Right kidney (tissue), 1 donor: ENCODE data around the gene NEDD4L.
"Not testable (repeated sequence)": the region's sequence is repeated elsewhere in the genome, so short reads cannot be mapped to it uniquely, and the experiment has no call there.

Experiments used
- DNase-seq: peaks from one replicate; pipeline ENCODE4 v3.0.0-alpha.2; 2016

Gene NEDD4L

DNA sequence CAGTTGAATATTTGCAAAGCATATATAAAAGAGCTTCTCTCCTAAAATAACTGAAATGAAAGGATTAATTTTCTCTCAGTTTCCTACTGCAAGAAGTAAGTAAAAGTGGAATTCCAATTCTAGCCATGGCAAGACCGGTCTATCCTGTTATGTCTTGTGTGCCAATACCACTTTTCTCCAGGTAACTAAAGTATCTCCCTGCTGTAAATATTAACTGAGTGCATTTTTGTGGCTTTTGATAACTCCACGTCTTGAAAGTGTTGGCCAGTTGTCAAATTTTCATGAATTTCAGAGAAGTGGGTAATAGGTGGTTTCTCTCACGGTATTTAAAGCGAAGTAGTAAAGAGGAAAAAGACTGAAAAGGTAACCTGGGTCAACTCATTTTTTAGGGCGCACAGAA, 225.9 kb downstream of the NEDD4L start:
- no peak for DNase-seq

DNA sequence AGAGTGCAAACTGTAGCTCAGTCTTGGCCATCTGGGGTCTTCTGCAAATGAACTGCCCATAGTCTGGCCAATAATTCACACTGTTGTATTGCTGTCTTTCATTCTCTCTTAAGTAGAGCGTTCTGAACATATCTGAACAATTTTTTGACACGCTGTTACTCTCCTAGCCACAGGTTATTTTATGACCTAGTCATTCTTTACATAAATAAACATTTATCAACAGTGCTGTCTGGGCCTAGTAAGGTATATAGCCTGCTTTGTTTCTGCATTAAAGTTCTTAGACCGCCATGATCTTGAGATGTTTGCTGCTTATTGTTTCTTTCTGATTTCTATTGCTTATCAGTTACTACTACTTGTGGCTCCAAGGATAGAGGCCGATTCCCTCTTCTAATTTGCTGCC, 226.4 kb downstream of the NEDD4L start:
- DNase-seq: no peak

DNA sequence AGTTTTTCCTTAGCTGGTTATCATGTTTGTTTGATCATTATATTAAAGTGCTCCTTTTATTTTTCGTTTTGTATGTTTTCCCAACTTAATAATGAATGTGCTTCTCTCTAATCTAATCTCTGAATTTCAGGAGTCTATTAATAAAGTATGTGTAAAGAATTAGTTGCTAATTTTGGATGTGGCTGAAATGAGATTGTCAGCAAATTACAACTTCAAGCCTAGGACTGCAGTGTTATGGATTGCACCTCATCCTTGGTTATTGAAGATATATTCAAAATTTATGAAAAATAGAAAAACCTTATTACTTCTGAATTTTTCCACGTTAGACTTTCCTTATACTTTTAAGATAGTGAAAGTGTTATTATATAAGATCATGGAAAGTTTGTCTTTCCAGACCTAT, 227.7 kb downstream of the NEDD4L start:
- no peak for DNase-seq

DNA sequence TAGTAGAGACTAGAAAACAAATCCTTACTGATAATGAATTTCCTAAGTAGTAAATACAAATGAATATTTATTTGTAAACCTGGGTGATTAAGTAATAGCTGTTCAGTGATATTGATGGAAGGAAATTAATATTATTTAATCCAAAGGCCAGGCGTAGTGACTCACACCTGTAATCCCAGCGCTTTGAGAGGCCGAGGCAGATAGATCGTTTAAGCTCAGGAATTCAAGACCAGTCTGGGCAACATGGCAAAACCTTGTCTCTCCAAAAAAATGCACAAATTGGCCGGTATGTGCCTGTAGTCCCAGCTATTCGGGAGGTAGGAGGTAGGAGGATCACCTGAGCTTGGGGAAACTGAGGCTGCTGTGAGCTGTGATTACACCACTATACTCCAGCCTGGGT, 228.2 kb downstream of the NEDD4L start:
- no peak for DNase-seq

DNA sequence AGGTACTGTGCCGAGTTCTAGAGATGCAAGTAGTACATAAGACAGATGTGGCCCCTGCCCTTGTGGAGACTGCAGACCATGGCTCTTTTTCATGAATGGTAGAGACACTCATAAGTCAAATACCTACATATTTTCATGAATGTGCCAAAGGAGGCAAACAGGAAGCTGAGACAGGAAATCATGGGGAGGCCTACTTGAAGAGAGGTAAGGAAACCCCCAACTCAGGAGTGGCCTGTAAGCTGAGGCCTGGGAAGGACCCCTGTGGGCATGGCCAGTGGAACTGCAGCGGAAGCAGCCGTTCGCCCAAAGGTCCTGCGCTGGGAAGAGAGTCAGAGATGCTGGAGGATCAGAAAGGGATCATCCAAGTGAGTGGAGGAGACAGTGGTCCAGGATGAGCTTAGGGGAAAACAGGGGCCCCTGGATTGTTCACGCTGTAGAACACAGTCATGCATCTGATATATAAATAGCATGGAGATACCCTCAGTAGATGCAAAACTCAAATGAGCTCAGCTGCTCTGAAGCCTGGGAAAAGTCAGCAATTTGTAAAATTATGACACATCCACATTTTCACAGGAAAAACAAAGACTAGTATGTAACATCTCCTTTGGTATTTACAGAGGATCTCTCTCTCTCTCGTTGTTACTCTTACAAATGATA, 228.9 kb downstream of the NEDD4L start:
- no peak for DNase-seq

DNA sequence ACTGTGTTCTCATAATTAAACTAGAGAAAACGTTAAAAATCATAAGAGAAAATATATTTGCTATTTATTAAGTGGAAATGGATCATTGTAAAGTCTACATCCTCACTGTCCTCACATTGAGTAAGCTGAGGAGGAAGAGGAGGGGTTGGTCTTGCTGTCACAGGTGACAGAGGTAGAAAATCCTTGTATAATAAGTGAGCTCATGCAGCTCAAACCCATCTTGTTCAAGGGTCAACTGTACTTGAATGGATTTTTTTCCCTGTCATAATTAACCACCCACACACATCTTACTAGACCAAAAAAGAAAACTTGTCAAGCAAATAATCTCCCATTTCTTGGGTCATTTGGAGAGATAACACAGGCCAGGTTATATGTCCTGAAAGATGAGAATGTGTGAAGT, 231.2 kb downstream of the NEDD4L start:
- no peak for DNase-seq

DNA sequence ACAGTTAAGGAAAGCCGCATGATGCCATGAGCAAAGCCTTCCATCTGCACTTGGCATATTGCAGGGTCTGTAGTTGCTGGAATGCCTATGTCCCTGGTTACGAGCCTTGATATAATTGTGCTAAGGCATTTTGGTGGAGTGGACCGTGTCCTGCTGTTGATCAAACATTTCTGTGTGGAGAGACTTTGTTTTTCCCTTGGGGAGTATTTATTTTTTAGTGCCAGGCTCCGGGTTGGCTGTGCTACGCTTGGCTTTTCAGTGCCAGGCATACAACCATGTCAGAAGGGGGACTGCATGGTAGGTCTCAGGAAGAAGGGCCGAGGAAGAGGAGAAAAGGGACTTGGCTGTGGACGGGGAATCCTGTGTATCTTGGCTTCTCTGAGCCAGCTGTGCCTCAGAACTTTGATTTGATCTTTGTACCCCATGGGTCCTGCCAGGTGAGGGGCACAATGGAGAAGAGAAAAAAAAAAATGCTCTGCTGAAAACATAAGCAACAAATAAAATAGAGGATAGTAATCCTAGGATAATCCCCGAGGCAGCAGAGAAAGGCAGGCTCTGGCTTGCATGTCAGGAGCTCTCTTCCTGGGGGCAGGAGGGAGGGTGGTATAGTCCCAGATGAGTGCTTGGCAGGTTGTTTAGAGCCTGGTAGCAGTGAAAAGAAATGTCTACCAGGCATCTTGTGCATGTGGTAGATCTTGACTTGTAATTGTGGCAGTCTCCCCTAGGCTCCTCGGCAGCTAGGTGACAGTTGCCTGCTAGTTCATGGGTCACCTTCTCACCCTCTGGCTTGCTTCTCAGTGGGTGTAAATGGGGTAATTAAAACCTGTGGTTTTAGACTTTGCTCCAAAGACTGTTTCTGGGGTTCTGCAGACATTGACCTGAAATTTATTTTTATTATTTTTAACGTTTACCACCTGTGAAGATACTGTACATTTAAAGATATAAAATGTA, 233.0 kb downstream of the NEDD4L start:
- no peak for DNase-seq

DNA sequence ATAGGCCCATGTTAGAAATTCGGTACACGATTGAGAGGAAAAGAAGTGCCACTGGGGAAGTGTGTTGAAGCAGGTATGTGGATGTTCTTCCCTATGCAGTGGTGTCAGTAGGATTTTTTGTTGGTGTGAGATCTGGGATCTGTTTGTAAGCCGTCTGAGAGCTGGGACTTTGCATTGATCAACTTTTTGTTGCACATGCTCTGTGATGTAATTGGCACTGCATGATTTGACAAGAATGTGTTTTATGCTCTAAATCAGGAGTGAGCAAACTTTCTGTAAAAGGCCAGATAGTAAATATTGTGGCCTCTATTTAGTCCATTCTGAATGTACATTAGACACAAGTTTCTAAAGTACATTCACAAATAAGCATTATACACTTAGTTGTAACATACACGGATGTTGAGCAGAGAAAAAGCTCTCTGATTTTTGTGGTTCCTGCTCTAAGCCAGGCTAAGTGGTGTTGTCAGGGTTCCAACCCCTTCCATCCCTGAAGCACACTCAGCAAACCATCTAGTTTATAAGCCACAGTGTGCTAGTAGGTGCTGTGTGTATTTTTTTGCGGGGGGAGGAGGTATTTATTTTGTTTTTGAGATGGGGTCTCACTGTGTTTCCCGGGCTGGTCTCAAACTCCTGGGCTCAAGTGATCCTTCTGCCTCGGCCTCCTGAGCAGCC, 235.6 kb downstream of the NEDD4L start:
- no peak for DNase-seq

DNA sequence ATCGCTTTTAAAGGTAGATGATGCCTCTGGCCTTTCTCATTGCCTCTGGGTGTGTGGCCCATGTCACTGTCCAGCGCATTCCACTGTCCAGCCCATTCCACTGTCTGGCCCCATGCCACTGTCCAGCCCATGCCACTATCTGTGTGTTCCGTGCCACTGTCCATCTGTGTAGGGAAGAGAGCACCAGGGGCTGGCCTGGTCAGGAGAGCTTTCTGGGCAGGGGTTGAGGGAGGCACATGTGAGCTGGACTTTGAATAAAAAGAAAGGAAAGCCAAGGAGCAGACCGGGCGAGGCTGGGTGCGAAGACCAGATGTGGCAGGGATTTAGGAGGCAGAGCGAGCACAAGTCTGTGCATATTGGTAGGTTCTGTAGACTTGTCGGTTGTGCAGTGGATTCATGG, 236.2 kb downstream of the NEDD4L start:
- no peak for DNase-seq

DNA sequence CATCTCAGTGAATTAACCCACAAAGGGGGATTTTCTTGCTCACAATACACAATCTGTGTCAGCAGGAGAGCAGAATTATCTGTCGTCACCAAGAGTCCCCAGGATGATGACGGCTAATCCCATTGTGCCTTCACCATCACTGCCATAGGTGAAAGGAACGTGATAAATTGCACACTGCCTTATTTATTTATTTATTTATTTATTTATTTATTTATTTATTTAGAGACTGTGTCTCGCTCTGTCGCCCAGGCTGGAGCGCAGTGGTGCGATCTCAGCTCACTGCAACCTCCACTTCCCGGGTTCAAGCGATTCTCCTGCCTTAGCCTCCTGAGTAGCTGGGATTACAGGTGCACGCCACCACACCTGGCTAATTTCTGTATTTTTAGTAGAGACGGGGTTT, 238.8 kb downstream of the NEDD4L start:
- DNase-seq: not testable (repeated sequence)

DNA sequence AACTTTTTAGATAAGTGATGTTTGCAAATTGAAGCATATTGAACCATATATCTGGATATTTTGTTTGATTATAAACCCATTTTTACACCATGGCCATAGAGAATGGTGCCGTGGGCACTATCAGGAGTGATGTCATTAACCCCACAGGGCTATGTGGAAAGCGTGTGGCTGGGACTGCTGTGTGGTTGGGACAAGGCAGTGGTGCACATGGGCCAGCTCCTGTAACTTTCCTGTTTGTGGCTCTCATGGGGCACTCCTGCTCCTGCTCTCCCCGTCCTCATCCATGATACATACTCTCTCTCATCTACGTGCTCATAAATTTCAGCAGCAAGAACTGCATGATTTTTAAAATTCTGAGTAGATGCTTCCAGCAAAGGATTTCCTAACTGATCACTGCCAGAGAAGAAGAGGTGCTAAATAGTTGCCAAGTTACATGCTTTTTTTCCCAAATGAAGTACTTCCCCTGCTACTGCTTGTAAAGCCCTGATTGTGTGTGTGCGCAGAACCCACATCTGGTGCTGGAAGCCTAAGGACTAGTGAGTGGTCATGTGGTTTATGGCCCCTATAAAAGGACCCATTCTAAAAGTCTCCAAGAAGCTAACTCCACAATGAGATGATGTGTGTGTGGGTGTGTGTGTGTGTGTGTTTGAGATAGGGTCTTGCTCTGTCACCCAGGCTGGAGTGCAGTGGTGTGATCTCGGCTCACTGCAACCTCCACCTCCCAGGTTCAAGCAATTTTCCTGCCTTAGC, 240.8 kb downstream of the NEDD4L start:
- no peak for DNase-seq

DNA sequence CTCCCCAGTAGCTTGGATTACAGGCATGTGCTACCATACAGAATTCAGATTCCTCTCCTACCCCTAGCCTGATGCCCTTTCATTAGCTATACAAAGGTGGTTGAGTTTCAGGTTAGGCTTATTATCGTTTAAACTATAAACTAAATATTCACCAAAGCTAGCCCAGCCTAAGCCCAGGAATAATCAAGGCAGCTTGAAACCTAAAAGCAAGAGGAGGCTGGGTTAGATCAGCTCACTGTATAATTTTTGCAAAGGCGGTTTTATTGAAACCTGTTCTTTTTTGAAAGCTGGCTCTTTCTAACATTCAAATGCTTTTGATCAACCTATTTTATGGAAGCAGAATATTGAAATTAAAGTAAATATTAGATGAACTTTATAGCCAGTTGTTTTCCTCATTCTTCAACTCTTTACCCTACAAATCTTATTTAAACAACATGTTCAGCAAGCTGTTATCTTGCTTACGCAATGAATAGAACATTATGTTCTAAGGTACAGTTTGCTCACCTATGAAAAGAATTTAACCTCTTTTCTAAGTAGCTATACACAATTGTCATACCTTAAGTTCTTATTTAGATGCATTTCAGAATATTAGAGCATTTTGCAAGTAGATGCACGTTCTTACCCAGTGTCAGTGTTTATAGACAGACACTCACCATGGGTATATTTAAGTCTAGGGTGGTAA, 241.6 kb downstream of the NEDD4L start:
- DNase-seq: no peak

DNA sequence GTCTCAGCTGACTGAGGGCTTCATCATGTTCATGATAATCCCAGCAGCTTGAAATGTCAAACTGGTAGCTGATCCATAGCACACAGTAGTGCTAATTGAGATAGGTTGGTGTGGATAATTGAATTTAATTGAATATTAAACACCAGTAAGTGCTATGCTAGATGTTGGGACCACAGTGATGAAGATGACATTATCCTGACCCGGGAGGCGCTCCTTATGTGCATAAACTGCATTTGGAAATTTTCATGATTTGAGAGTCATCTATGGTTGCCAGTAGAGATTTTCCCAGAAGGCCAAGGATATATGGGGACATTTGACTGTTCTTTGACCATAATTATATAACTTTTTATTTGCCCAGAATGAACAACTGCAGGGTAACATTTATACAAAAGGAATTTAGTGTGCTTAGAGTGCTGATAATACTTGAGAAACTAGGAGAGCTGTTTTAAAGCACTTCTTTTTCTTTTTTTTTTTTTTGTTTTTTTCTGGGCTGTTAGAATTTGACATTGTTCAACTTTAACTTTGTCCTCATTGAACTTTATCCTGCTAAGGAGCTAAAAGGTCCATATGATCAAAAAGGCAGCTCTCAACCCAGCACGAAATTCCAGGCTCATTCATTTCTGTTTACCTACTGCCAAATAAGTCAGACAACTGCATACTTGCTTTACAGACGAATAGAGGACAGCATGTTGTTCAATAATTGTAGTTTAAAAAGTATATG, 242.8 kb downstream of the NEDD4L start:
- no peak for DNase-seq

DNA sequence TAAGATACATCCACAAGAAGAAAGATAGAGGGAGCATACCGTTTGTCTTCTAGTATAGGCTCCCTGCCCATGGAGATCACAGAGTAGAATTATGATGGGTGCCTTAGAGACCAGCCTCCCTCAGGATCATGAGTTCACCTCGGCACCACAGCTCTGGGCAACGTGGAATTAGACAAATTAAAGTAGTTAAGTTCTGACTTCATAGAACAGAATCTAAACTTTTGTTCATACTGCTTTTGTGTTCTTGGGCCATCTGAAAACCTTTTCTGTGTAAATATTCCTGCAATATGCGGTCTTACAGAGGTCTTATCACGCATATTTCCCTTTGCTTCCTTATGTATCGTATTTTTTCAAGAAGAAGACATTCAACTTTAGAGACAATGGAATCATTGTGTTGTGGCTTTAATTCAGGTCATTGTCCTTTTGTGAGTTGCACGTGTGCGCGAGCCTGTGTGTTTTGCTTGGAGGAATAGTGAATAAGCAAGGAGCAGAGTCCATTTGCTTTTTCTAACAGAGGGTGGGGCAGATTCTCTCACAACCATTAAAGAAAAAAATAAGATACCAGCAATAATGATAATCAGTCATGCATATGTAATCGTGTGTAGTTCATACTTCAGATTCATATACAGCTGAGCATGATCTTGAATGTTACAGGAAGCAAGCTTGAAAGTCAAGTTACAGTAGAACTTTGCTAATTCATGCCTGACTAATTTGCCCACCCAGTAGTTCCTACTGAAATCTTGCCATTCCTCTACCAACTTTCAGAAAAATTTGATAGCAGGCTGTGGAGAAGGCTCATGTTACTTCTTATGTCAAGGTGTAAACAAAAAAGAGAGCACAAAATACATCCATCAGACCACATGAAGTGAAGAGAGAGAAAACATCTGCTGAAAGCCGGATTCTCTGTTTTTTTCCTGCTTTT, 243.6 kb downstream of the NEDD4L start:
- no peak for DNase-seq

DNA sequence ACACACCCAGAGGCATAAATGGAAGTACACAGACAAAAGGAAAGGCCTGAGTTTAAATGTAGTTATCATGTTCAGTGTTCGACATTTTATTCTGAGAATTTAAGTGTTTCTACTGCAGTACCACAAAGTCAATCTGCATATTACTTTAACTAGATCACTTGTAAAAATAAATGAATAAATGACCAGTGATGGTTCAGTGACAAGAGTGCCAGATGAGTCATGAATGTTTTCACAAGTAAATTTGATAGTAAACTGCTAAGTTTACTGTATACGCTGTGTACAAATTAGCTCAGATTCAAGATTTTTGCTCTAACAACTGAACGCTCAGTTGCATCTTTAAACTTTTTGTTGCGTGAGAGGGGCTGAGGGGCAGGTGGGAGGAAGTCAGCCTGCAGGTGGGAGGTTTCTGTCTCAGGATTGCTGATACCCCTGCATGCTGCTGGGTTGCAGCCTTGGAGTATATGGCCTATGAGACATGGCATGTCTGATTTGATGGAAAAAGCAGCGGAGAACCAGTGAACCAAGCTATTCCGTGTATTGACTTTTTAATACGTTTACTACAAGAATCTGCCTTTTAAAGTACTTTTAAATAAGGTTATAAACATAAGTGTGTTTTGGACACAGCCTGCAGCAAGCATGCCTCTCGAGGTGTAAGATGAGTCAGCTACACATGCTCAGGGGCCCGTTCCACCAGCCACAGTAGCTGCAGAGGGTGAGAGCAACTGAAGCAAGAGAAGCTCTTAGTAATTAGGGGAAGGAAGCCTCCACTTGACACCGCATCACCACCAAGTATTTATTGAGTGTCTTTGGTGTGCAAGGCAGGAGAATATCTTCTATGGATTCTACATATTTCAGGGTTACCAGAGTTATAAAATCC, 245.1 kb downstream of the NEDD4L start:
- no peak for DNase-seq

DNA sequence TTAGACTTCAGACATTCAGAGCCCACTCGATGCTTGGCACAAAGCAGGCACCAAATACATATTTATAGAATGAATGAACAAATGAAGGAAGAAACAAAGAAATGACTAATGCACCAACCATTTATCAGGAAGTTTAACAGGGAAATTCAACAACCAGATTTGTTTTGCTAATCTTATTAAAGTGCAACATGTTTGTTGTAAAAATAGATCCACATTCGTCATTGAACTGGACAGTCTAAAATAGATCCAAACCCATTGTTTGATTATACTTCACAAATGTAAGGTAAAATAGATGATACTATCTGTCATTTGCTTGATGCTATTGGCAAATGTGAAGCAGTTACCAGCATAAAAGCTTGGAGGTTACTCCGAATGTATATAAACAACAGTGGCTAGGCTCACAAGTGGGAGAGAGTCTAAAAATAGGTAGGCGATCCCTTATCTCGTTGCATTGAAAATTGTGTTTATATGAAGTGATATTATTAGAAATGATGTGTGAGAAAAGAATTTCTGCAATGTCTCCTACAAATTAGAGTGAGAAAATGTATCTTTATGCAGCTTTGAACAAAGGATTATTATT, 246.2 kb downstream of the NEDD4L start:
- no peak for DNase-seq

DNA sequence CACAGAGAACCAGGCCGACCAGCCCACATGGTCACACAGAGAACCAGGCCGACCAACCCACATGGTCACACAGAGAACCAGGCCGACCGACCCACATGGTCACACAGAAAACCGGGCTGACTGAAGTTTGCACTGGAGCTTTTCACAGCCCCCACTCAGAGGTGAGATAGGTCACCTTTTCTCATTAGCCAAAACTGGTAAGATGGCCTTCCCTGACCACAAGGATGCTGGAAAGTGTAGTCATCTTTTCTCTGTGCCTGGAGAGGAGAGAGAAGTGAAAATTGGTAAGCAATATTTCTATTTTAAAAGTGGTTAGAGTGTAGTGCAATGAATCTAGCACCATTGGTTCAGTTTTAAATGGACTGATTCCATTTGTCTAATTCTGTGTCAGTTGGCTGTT, 247.1 kb downstream of the NEDD4L start:
- no peak for DNase-seq

DNA sequence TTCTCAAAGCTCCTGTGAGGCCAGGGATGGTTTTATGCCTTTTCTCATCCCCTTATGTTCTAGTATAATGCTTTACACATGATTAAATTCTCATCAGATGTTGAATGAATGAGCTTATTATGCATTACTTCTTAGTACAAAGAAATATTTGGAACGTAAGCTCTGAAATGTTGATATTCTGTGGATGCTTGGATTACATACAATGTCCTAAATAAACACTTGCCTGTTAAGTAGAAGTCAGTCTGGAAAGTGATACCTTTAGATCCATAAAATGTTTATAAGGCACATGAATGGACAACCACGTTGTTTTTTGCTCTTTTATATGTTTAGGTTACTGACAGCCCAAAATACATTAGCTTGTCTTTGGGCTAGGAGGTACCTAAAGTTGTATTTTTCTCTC, 248.6 kb downstream of the NEDD4L start:
- no peak for DNase-seq

DNA sequence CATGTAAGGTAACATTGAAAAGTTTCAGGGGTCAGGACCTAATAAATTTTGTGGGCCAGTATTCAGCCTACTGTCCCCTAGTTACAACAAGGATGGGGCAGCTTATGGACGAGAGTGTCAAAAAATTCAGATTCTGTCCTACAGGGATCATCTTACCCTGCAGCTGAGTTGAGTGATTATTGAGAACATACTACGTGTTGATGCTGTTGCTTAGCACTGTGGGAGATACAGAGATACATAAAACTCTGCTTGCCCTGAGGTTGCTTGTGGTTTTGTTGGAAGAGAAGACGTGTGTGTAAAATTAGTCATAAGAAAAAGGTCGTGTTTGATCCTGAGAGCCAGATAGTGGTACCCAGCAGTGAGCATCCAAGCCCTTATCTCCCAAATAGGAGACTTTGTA, 253.2 kb downstream of the NEDD4L start:
- DNase-seq: no peak
